ENCODE results near the gene TRPV5.

TRPV5 gene

GRCh38 chr7:142885311-142886230, 48.0 kb downstream of the TRPV5 start, which contains the start of gene TRPV6:
TRPV6 (minus strand) TSS chr7:142885745.
- no peak for DNase-seq (ENCODE audit: low read depth)

- no peak for DNase-seq (ENCODE audit: low read depth)
Measured at GRCh38 chr7:142884286-142884640, 49.3 kb downstream of the TRPV5 start.

GRCh38 chr7:142883571-142884285, 49.8 kb downstream of the TRPV5 start:
- DNase-seq (ENCODE audit: low read depth), result no peak

- DNase-seq (ENCODE audit: low read depth), result no peak
Measured at GRCh38 chr7:142883145-142883544, 50.4 kb downstream of the TRPV5 start.

GRCh38 chr7:142882338-142882678, 51.2 kb downstream of the TRPV5 start:
- DNase-seq (ENCODE audit: low read depth), result no peak

DNA sequence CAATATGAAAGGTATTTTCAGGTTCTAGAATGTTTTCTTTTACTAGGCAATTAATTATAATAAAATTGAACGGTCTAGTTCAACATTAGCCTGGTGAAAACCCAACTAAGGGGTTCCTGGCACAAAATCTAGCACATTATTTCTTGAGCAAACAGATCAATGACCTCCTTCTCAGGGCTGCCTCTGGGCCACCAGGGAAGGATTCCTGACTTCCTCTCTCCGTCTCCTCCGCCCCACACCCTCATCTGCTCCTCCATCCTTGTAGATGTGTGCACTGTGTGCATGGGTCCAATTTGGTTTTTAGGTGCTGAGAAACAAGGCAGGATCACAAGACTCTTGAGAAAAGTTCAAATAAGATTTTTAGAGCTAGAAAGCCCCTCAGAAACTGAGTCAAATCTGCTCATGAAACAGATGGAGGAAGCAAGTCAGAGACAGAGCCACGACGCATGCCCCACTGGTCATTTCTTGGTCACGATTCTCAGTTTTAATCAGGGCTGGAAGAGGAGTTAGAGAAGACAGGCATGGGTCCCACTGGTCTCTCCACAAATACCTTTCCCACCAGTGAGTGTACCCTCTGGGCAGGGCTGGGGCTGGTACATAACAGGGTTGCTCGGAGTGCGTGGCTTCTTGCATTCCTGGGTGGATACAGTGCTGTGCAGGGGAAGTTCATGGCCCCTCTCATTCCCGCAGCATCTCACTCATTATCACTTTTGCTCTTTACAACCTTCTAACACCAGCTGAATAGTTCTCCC, 51.8 kb downstream of the TRPV5 start:
- DNase-seq (ENCODE audit: low read depth), result no peak

- DNase-seq (ENCODE audit: low read depth), result no peak
Measured at GRCh38 chr7:142880876-142881505, 52.6 kb downstream of the TRPV5 start.

DNA sequence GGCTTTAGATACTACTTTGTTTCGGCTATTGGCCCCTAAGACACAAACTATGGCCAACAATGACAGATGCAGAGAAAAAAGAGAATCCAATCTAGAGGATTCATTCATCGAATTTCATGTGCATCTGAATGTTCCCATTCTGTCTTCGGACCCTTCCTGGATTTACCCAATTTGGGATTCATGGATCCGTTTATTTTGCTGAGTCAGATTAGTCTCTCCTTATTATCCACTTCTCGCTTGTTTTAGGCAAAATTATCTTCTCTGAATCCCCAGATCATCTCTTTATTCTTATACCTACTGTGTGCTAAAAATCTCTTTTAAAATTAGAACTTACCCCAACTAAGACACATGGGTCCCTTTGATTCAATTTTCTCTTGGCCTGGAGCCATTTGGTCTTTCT, 54.5 kb downstream of the TRPV5 start:
- no peak for DNase-seq (ENCODE audit: low read depth)

DNA sequence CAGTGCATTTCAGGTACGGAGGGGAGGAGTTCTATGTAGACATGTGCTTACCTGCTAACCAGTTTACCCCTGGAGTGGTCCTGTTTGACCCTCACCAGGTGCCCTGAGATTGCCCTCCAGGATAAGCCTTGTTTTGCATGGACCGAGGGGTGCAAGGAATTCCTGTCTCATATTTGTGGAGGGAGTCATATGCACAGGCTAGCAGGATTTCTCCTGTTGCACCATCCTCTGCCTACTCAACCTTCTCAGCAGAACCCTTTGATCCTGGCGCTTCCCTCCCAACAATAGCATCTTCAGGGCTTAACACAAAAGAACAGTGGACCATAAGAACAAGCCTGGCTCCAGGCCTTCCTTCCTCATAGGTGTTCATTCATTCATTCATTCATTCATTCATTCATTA, 55.2 kb downstream of the TRPV5 start:
- no peak for DNase-seq (ENCODE audit: low read depth)

- no peak for DNase-seq (ENCODE audit: low read depth)
Measured at GRCh38 chr7:142876991-142877910, 56.3 kb downstream of the TRPV5 start.

DNA sequence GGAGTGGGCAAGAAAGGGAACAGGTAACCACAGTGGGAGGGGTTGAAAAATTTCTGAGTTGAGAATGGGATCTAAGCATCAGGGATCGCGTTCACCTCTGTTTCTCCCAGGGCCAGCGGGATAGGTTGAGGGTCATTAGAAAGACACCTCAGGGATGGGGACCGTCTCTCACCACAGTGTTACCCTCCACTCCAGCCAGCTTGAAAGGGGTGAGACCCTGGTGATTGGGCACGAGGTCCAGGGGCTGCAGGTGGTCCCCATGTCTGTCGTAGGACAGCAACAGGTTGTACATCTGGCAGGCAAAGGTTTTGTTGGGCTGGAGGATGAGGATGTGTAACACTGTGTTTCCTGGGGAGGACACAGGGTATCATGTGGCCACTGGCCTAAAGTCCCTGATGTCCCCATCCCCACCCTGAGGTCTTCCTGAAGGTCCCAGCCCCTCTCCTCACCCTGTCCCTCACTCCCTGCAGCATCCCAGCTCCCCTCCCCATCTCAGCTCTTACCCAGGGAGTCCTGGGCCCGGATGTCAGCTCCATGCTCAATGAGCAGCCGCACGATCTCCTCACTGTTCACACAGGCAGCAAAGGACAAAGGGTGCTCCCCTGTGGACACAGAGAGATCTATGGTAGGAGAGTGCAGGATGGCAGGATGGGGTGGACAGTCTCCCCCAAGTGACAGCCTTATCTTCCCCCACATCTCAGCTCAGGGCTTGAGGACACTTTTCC, 57.1 kb downstream of the TRPV5 start:
- DNase-seq (ENCODE audit: low read depth), result no peak

- no peak for DNase-seq (ENCODE audit: low read depth)
Measured at GRCh38 chr7:142875456-142875855, 58.1 kb downstream of the TRPV5 start.

GRCh38 chr7:142874837-142875236, 58.7 kb downstream of the TRPV5 start:
- DNase-seq (ENCODE audit: low read depth), result no peak

DNA sequence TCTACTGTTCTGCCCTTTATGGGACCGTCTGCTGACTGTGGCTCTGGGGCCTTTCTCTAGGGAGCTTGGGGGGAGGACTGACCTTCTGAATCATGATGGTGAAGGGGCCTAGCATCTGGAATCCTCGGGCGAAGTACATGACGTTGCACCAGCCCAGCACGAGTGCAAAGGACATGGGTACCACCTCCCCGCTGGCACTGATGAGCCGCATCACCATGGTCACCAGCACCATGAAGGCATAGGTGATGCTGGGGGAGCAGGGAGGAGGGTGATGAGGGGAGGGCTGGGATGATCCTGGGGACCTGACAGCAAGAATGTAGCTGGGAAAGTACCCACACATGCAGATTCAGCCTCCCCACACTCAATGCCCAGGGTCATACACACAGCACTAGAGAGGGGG, 59.1 kb downstream of the TRPV5 start:
- no peak for DNase-seq (ENCODE audit: low read depth)

- no peak for DNase-seq (ENCODE audit: low read depth)
Measured at GRCh38 chr7:142873871-142874270, 59.7 kb downstream of the TRPV5 start.

GRCh38 chr7:142873281-142873784, 60.2 kb downstream of the TRPV5 start:
- no peak for DNase-seq (ENCODE audit: low read depth)

DNA sequence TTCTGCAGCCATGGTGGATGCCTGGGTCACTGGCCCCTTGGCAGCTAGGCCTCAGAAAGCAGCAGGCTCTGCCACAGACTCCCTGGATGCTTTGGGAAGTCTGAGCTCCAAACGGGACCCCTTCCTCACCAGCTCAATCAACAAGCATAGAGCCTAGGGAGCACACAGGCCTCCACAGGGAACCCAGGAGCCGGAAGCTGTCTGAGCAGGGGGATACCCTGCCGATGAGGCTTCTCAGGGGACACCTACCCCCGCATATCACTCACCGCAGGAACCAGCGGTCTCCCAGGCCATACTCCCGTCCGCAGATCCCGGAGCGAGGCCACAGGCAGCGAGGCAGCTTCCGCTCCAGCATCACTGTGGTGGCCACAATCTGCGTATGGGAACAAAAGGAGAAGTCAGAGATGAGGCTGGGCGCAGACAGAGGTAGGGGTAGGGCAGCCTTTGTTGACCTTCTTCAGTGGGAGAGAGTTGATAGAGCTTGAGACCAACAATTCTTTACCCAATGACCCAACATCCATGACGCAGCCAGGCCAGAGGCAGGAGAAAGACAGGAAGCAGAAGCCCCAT, 61.4 kb downstream of the TRPV5 start:
- no peak for DNase-seq (ENCODE audit: low read depth)

DNA sequence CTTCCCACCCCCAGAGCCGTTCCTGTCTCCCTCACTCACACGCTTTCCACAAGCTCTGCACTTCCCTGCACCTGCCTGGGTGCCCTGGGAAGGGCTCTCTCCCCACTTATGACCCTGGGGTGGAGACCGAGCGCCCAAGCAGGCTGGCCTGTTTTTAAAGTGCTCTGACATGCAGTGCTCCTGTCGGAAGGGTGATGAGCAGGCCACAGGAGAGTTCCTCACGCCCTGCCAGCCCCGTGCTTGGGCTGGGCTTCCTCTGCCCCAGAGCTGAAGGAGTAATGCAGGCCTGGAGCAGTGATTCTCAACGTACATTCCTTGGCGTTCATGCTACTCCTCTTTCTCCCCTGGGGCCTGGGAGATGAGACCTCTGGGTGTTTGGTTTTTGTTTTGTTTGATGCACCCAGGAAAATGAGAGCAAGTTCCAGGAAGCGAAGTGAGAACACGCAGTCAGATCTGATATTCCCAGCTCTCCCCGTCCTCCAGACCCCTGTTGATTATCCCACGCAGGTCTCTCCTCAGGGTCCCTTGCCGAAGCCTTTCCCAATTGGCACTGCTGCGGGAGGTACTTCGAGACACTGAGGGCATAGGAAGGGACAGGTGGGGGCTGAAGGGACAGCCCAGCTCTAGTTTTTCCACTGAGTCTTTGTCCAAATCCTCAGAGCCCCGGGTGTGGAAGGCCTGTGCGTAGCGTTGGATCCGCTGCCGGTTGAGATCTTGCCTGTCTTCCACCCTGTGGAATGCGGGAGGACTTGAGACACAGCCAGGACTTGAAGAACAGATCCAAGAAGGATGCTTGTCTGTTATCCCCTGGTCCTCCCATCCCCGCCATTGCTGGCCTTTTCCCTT, 62.1 kb downstream of the TRPV5 start:
- no peak for DNase-seq (ENCODE audit: low read depth)
